ENCODE data around the gene AGMO. TPM values are rescaled to one million over a fixed set of nuclear protein-coding genes. Genes with fewer than 3 reads are reported as not detected.

AGMO gene
- total RNA-seq, 3 donors from 2014 or later, result 0.89 to 3.0 (median 1.3) TPM

DNA sequence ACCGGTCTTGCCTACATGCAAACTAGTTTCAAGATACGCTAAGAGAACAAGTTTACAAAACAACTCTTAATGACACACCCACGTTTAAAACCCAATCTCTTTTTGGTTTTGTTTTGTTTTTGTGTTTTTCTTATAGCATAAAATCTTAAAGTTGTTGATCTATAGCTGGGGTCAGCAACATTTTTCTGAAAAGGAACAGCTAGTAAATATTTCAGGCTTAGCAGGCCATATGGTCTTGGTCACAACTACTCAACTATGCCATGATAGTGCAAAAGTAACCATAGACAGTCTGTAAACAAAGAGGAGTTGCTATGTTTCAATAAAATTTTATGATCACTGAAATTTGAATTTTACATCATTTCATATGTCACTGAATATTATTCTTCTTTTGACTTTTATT lies 327.4 kb downstream of the AGMO start:
- intact Hi-C loops (cut with DNase I, micrococcal nuclease), result no loop called here
- no peak overlapping the region for H3K4me3 ChIP-seq
- no peak for ATAC-seq
- no peak for DNase-seq
- H3K4me1 ChIP-seq (ENCODE audit: low read depth), result no peaks in the 10 kb centered on the region
- H3K36me3 ChIP-seq (ENCODE audit: low read depth), result no peaks in the 10 kb centered on the region
- H3K9me3 ChIP-seq, result no peaks in the 10 kb centered on the region
- TF ChIP-seq, protein P1, sequence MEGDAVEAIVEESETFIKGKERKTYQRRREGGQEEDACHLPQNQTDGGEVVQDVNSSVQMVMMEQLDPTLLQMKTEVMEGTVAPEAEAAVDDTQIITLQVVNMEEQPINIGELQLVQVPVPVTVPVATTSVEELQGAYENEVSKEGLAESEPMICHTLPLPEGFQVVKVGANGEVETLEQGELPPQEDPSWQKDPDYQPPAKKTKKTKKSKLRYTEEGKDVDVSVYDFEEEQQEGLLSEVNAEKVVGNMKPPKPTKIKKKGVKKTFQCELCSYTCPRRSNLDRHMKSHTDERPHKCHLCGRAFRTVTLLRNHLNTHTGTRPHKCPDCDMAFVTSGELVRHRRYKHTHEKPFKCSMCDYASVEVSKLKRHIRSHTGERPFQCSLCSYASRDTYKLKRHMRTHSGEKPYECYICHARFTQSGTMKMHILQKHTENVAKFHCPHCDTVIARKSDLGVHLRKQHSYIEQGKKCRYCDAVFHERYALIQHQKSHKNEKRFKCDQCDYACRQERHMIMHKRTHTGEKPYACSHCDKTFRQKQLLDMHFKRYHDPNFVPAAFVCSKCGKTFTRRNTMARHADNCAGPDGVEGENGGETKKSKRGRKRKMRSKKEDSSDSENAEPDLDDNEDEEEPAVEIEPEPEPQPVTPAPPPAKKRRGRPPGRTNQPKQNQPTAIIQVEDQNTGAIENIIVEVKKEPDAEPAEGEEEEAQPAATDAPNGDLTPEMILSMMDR (IDR thresholded peaks at IDR 0.05), result no peak

DNA sequence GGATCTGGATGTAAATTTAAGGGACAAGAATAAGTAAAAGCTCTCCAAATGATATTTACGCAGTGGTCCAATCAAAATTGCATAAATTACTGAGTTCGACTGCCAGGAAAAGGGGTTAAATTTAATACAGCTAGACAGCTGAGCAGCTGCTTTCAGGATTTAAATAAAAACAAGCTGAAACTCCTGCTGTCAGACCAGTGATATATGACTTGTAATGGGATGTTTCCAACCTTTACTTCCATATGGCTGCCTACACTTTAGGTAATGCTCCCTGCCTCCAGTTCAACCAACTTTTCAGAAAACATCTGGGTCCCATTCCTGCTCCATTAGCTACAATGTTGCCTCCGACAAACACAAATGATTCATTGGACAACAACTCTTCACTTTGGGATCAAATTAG lies 333.0 kb downstream of the AGMO start:
- DNase-seq (no peak), ATAC-seq (no peak)
- no peaks in the 10 kb centered on the region for H3K9me3 ChIP-seq
- H3K36me3 ChIP-seq (ENCODE audit: low read depth), result no peaks in the 10 kb centered on the region
- TF ChIP-seq, protein P1 (IDR thresholded peaks at IDR 0.05), result no peak
- H3K4me3 ChIP-seq, result no peak overlapping the region
- intact Hi-C loops (cut with DNase I, micrococcal nuclease), result no loop called here
- no peaks in the 10 kb centered on the region for H3K4me1 ChIP-seq (ENCODE audit: low read depth)

DNA sequence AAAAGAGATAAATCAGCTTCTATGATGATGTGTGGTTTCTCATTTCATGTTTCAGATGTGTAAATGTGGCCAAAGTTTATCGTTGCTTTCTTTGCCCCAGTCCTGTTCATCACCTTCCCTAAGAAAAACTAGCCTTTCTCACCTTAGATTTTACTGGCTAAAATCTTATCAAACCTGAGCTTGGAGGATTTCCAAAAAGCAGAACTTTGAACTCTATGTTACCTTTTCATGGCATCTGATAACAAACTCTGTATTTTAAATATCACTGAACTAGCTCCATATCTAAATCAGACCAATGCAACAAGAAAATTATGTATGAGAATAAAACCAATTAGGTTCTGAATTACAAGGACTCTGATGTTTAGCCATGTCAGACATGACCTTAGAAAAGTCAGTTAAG lies 335.8 kb downstream of the AGMO start:
- H3K36me3 ChIP-seq (ENCODE audit: low read depth), result no peaks in the 10 kb centered on the region
- ATAC-seq (no peak), DNase-seq (no peak)
- no peaks in the 10 kb centered on the region for H3K4me1 ChIP-seq (ENCODE audit: low read depth)
- no peaks in the 10 kb centered on the region for H3K9me3 ChIP-seq
- intact Hi-C loops (cut with DNase I, micrococcal nuclease), result no loop called here
- no peak overlapping the region for H3K4me3 ChIP-seq
- TF ChIP-seq, protein P1 (IDR thresholded peaks at IDR 0.05), result no peak

DNA sequence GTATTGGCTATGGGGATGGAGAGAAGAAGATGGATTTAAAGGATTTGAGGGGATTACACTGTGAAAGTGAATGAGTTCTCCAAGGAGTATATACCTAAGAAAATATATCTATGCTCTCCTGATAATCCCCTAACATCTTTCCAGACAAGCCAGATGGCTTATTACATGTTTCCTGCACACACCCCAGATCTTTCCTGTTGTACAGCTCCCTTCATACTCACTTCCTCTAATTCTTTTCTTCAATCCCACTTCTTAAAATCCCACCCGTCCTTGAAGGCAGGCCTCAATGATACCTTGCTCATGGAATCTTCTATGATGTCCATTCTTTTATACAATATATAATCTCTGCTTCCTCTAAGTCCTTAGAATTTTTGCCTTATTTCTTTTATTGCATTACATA lies 342.1 kb downstream of the AGMO start:
- intact Hi-C loops (cut with DNase I, micrococcal nuclease), result no loop called here
- ATAC-seq (no peak), DNase-seq (no peak)
- Histone ChIP-seq H3K36me3 (ENCODE audit: low read depth) (no peaks in the 10 kb centered on the region), H3K9me3 (no peaks in the 10 kb centered on the region), H3K4me1 (ENCODE audit: low read depth) (no peaks in the 10 kb centered on the region), H3K4me3 (no peak overlapping the region)
- TF ChIP-seq, protein P1 (IDR thresholded peaks at IDR 0.05), result no peak

DNA sequence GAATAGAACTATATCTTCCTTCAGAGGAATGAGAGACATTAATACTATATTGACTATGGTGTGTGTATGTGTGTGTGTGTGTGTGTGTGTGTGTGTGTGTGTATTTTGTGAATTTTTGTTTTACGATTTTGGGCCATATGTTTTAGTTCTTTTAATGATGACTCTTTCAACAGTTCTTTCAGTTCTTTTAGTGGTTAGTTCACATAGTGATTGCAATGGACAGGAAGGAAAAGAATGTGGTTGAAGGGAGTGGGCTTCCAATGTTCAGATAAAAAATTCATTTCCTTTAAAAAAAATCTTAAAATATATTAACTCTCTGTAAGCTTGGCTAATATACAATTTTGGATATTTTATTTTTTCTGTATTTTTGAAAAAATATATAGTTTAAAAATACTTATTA lies 343.6 kb downstream of the AGMO start:
- intact Hi-C loops (cut with DNase I, micrococcal nuclease), result no loop called here
- Histone ChIP-seq H3K36me3 (ENCODE audit: low read depth) (no peaks in the 10 kb centered on the region), H3K4me3 (no peak overlapping the region), H3K9me3 (no peaks in the 10 kb centered on the region), H3K4me1 (ENCODE audit: low read depth) (no peaks in the 10 kb centered on the region)
- DNase-seq (no peak), ATAC-seq (no peak)
- TF ChIP-seq, protein P1 (IDR thresholded peaks at IDR 0.05), result no peak

DNA sequence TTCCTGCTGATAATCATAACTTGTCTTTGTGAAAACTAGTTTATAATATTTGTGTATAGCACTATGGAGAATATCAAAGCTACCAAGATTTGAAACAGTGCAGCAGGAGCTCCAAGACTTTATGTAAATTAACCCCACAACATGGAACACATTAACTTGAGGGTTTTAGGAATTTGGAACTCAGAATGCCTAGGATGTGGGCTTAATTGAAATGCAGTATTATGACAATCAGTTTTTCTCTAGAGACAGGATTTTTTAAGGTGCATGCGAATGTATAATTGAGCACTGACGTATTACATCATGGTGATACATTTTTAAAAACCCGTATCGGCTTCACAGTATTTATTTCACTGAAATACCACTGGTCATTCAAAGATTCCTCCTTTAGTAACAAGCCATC lies 346.2 kb downstream of the AGMO start:
- H3K4me3 ChIP-seq, result no peak overlapping the region
- intact Hi-C loops (cut with DNase I, micrococcal nuclease), result no loop called here
- no peaks in the 10 kb centered on the region for H3K9me3 ChIP-seq
- TF ChIP-seq, protein P1 (IDR thresholded peaks at IDR 0.05), result no peak
- no peaks in the 10 kb centered on the region for H3K4me1 ChIP-seq (ENCODE audit: low read depth)
- H3K36me3 ChIP-seq (ENCODE audit: low read depth), result no peaks in the 10 kb centered on the region
- DNase-seq (no peak), ATAC-seq (no peak)

All from mucosa of descending colon (tissue), 3 donors.